Lung (tissue), 12 donors: ENCODE data around the gene CNKSR3. TPM values are rescaled to one million over a fixed set of nuclear protein-coding genes. Genes with fewer than 3 reads are reported as not detected.

ENCODE experiments used
- ATAC-seq: fragments of 200-7000 bp; cut with Tn5 transposase; one replicate; pipeline ENCODE4 v1.9.1; 2020; ENCODE audit warnings: moderate number of reproducible peaks; ENCODE audit not compliant: insufficient read depth, low FRiP score
- DNase-seq, 3 donors: peaks; one replicate each; pipeline ENCODE4 v3.0.0-alpha.2; 2013 to 2017
- H3K27ac ChIP-seq, 2 donors: one replicate each; pipeline ENCODE4 v1.5.1; 2013; ENCODE audit warnings: mild to moderate bottlenecking in 2 of 2, moderate library complexity in 2 of 2, control low read depth in 1 of 2, inconsistent platforms in 1 of 2, low read depth in 1 of 2, low read length in 1 of 2
- H3K27me3 ChIP-seq, 3 donors: one replicate each; pipeline ENCODE4 v1.5.1; 2013; ENCODE audit warnings: low read length in 2 of 3; ENCODE audit not compliant: control insufficient read depth in 3 of 3, insufficient read depth in 3 of 3
- H3K36me3 ChIP-seq, 4 donors: one replicate each; pipeline ENCODE4 v1.5.1; 2013; ENCODE audit warnings: low read length in 4 of 4, mild to moderate bottlenecking in 1 of 4, moderate library complexity in 1 of 4; ENCODE audit not compliant: control insufficient read depth in 4 of 4, insufficient read depth in 4 of 4
- H3K4me1 ChIP-seq, 5 donors: one replicate each; pipeline ENCODE4 v1.5.1; 2013; ENCODE audit warnings: low read length in 5 of 5, mild to moderate bottlenecking in 2 of 5, moderate library complexity in 1 of 5; ENCODE audit not compliant: control insufficient read depth in 5 of 5, insufficient read depth in 5 of 5
- H3K4me3 ChIP-seq: one replicate; pipeline ENCODE4 v1.5.1; 2013; ENCODE audit warnings: mild to moderate bottlenecking, control low read depth, moderate library complexity
- H3K9ac ChIP-seq, 2 donors: one replicate each; pipeline ENCODE4 v1.5.1; 2013; ENCODE audit warnings: low read length in 2 of 2, control low read depth in 1 of 2; ENCODE audit not compliant: insufficient read depth in 1 of 2
- H3K9me3 ChIP-seq, 4 donors: one replicate each; pipeline ENCODE4 v1.5.1; 2013; ENCODE audit warnings: low read length in 3 of 4, mild to moderate bottlenecking in 1 of 4, moderate library complexity in 1 of 4; ENCODE audit not compliant: control insufficient read depth in 4 of 4, insufficient read depth in 3 of 4
- CTCF ChIP-seq: IDR thresholded peaks from 2 replicates; pipeline ENCODE4 v1.5.1; 2012; ENCODE audit warnings: mild to moderate bottlenecking; ENCODE audit errors: control extremely low read depth, extremely low read depth
- WGBS, 2 donors: extraction: QIAGEN DNeasy Blood & Tissue Kit; methylation state at CpG; one replicate each; pipeline ENCODE4 v1.1.7; 2013; 5-methylcytosine and 5-hydroxymethylcytosine counted together
- polyA plus RNA-seq, 2 donors: library from polyadenylated mRNA; stranded (reverse); fragments of 200-250 nt; gene quantifications; one replicate each; pipeline ENCODE4 v1.2.1, GENCODE V29; 2013
- total RNA-seq, 2 donors: library from RNA; depleted of rRNA in 1 of 2; stranded (reverse); fragments of >200 nt in 1 of 2; gene quantifications; one replicate each; pipeline ENCODE4 v1.2.1, GENCODE V29; 2014 to 2021
- donor health status: control.
- donor health status: control.
- donor health status: Bipolar disorder and iron deficiency.
- donor health status: healthy.
- donor health status: DM: yes; HTN: yes; CAD: no.

CNKSR3 gene
- total and polyA plus RNA-seq, 4 donors = 3.5 to 23.9 (median 13.7) TPM

DNA sequence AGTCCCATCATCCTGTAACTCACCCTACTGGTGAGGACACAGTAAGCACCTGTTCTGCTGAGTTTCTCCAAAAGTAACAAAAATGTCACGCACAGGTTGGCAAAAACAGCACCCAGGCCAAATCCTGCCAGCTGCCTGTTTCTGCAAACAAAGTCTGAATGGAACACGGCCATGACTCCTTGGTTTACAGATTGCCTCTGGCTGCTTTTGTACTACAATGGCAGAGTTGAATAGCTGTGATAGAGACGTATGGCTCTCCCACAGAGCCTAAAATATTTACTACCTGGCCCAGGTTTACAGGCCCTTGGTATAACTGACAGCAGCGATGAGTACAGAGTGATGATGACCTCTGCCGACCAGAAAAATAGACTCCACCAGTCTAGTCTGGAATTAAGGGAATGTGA is 52.6 kb downstream of the CNKSR3 start:
- Histone ChIP-seq H3K9me3 (no peaks in the 10 kb centered on the region), H3K36me3 (no peaks in the 10 kb centered on the region), H3K4me1 (peaks cover 0 to 8% (median 0%) of the 10 kb centered on the region in 5 donors), H3K27ac (no peak overlapping the region), H3K4me3 (no peak overlapping the region), H3K9ac (no peak overlapping the region), H3K27me3 (no peaks in the 10 kb centered on the region)
- no peak for TF ChIP-seq CTCF
- DNase-seq = no peak
- 79 to 88% methylated on average over 5 of the region's 5 CpGs for WGBS, 2 donors
- no peak for ATAC-seq

GRCh38 chr6:154457046-154457713 is 53.3 kb downstream of the CNKSR3 start:
- no peaks in the 10 kb centered on the region for H3K27me3 ChIP-seq
- no peak overlapping the region for H3K4me3 ChIP-seq
- H3K36me3 ChIP-seq = no peaks in the 10 kb centered on the region
- TF ChIP-seq CTCF = no peak
- H3K4me1 ChIP-seq = peaks cover 0 to 8% (median 0%) of the 10 kb centered on the region in 5 donors
- H3K9ac ChIP-seq = no peak overlapping the region
- 87% methylated on average over 13 of the region's 13 CpGs for WGBS, 2 donors
- DNase-seq = no peak
- no peaks in the 10 kb centered on the region for H3K9me3 ChIP-seq
- ATAC-seq = no peak
- H3K27ac ChIP-seq = no peak overlapping the region

DNA sequence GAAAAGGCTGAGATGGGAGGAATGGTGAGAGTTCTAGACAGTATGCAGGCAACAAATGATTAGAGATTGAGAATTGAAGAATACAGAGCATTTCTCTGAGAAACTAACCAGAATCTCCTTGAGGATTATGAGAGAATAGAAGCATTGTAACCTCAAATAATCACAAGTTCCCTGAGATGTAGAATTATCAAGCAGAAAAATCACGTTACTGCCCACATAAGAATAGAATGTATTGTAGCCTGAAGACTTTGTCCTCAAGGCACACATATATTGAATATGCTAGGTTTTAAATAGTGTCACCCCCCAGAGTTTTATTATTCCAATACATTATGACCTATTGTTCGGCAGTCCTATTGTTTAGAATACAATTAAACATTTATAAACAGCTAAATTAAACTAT is 57.2 kb downstream of the CNKSR3 start:
- Histone ChIP-seq H3K27ac (no peak overlapping the region), H3K4me3 (no peak overlapping the region), H3K27me3 (no peaks in the 10 kb centered on the region), H3K4me1 (peaks cover 0 to 11% (median 5%) of the 10 kb centered on the region in 5 donors), H3K9me3 (peaks cover 0 to 2% (median 0%) of the 10 kb centered on the region in 4 donors), H3K36me3 (peaks cover 0 to 7% (median 1%) of the 10 kb centered on the region in 4 donors), H3K9ac (no peak overlapping the region)
- WGBS, 2 donors = 78 to 83% methylated on average over 2 of the region's 2 CpGs
- TF ChIP-seq CTCF = no peak
- DNase-seq (no peak), ATAC-seq (no peak)
